Nephron (organoid): Measurements from ENCODE around the gene DIABLO.

Source experiments
- H3K27ac Mint-ChIP-seq, 3 experiments: 2 replicates each; pipeline ENCODE4 v1.8.0; 2020; ENCODE audit warnings: mixed read lengths in 3 of 3, mild to moderate bottlenecking in 2 of 3, moderate library complexity in 1 of 3
- H3K27me3 Mint-ChIP-seq: 2 replicates; pipeline ENCODE4 v1.8.0; 2021; ENCODE audit warnings: low read depth, mild to moderate bottlenecking, moderate library complexity, mixed read lengths
- H3K36me3 Mint-ChIP-seq: 2 replicates; pipeline ENCODE4 v1.8.0; 2020; ENCODE audit warnings: low read depth, mixed read lengths
- H3K4me1 Mint-ChIP-seq: 2 replicates; pipeline ENCODE4 v1.8.0; 2020; ENCODE audit warnings: mixed read lengths
- H3K4me3 Mint-ChIP-seq, 3 experiments: 2 replicates each; pipeline ENCODE4 v1.8.0; 2020; ENCODE audit warnings: mild to moderate bottlenecking in 3 of 3, mixed read lengths in 3 of 3, moderate library complexity in 2 of 3
- H3K9me3 Mint-ChIP-seq: 2 replicates; pipeline ENCODE4 v1.8.0; 2020; ENCODE audit warnings: mixed read lengths
- CTCF ChIP-seq, 3 experiments: fragments of 200-600 bp; sonication (generic); IDR thresholded peaks; one replicate each; pipeline ENCODE4 v1.5.0; 2021; ENCODE audit warnings: antibody characterized with exemption in 3 of 3; ENCODE audit not compliant: unreplicated experiment in 3 of 3

The DIABLO gene

DNA sequence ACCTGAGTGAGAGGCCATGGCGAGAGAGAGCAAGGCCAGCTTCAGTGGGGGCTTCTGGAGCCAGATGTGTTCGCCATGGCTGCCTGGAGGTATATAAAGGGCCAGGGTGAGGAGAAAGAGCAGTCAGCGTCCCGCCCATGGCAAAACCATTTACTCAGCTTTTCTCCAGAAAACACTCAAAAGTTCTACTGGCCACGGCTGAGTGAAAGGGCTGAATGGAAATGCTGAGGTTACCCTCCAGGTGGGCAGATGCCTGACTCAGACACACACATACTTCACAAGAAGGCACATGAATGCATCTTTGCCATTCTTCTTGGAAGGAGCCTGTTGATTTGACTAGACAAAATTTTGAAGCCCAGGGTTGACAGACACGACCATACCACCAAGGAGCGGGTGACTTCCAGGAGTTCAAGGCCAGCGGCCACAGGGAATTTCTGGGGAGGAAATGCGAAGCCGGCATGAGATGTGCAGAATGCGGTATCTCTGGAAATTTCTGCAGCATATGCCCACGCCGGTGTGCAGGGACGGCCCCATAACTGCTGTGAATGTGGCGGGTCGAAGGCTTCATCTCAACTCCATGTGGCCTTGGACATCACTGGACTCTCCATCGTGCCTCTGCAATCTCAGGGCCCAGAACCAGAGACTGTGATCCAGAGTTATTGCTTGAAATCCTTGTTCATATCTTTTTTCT is 51.6 kb downstream of the DIABLO start, which contains the start of gene IL31:
Gene IL31, minus strand, starts transcription at position 67 of the 691 bp plus-strand sequence. Its CDS starts 49 bp downstream, at position 18.
- Mint-ChIP-seq H3K4me3 (no peak within 1 kb of the TSS), H3K36me3 (no peaks in the 10 kb centered on the region), H3K4me1 (no peaks in the 10 kb centered on the region), H3K27ac (no peak within 1 kb of the TSS), H3K27me3 (peaks cover 21% of the 10 kb centered on the region), H3K9me3 (no peaks in the 10 kb centered on the region)
- TF ChIP-seq CTCF (IDR thresholded peaks at IDR 0.05; ENCODE audit: unreplicated experiment in 3 of 3) = no peak

GRCh38 chr12:122172262-122172939 is 53.5 kb downstream of the DIABLO start:
- no peak for TF ChIP-seq CTCF (IDR thresholded peaks at IDR 0.05; ENCODE audit: unreplicated experiment in 3 of 3)
- no peak overlapping the region for H3K4me3 Mint-ChIP-seq
- no peaks in the 10 kb centered on the region for H3K9me3 Mint-ChIP-seq
- no peaks in the 10 kb centered on the region for H3K4me1 Mint-ChIP-seq
- H3K36me3 Mint-ChIP-seq = no peaks in the 10 kb centered on the region
- no peak overlapping the region for H3K27ac Mint-ChIP-seq
- peaks cover 15% of the 10 kb centered on the region for H3K27me3 Mint-ChIP-seq

DNA sequence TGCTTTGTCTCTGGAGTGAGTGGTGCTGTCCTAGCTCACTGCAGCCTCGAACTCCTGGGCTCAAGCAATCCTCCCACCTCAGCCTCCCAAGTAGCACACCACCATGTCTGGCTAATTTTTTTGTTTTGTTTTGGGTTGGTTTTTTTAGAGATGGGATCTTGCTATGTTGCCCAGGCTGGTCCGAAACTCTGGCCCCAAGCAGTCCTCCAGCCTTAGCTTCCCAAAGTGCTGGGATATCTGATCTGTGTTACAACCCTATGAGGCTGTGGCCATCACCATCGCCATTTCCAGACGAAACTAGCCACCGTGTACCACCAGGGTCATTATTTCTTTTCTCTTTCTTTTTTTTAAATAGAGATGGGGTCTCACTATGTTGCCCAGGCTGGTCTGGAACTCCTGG is 54.5 kb downstream of the DIABLO start:
- no peak overlapping the region for H3K27ac Mint-ChIP-seq
- TF ChIP-seq CTCF (IDR thresholded peaks at IDR 0.05; ENCODE audit: unreplicated experiment in 3 of 3) = no peak
- no peak overlapping the region for H3K4me3 Mint-ChIP-seq
- H3K27me3 Mint-ChIP-seq = peaks cover 12% of the 10 kb centered on the region
- H3K9me3 Mint-ChIP-seq = no peaks in the 10 kb centered on the region
- no peaks in the 10 kb centered on the region for H3K36me3 Mint-ChIP-seq
- no peaks in the 10 kb centered on the region for H3K4me1 Mint-ChIP-seq

DNA sequence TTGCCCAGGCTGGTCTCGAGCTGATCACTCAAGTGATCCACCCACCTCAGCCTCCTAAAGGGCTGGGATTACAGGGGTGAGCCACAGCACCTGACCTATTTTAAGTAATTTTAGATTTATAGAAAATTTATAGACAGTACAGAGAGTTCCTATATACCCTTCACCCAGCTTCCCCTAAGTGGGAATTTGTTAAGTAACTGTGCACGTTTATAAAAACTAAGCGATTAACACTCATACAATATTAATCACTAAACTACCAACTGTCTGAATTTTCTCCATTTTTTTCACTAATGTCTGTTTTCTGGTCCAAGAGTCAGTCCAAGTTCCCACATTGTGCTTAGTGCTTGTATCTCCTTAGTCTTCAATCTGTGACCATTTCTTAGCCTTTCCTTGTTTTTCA is 57.4 kb downstream of the DIABLO start:
- H3K4me1 Mint-ChIP-seq = no peaks in the 10 kb centered on the region
- H3K27ac Mint-ChIP-seq = no peak overlapping the region

DNA sequence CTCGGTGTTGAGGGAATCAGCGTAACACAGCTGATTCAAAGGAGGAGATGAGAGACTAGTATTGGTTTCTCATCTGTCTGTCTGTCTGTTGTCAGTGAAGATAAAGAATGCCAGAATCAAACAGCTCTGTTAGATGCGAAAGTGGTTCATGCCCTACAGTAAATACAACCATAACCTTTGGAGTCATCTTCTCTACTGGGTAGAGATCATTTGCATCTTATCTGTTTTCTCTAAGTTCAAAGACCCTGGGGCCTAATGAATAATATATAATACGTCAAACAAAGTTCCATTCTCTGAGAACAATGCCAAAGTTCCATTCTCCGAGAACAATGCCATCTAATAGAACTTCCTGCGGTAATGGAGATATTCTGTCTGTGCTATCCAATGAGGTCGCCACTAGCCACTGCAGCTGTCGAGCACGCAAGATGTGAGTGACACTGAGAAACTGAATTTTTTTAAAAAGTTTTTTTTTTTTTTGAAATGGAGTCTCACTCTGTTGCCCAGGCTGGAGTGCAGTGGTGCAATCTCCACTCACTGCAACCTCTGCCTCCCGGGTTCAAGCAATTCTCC is 58.4 kb downstream of the DIABLO start:
- Mint-ChIP-seq H3K4me3 (no peak overlapping the region), H3K27ac (no peak overlapping the region)

More for the DNA sequence above, 57.4 kb downstream of the DIABLO start:
- TF ChIP-seq CTCF (IDR thresholded peaks at IDR 0.05; ENCODE audit: unreplicated experiment in 3 of 3) = no peak
- no peaks in the 10 kb centered on the region for H3K36me3 Mint-ChIP-seq
- H3K9me3 Mint-ChIP-seq = no peaks in the 10 kb centered on the region
- H3K4me3 Mint-ChIP-seq = no peak overlapping the region
- H3K27me3 Mint-ChIP-seq = peaks cover under 1% of the 10 kb centered on the region

More for the DNA sequence above, 58.4 kb downstream of the DIABLO start:
- TF ChIP-seq CTCF (IDR thresholded peaks at IDR 0.05; ENCODE audit: unreplicated experiment in 3 of 3) = no peak
- H3K36me3 Mint-ChIP-seq = no peaks in the 10 kb centered on the region
- no peaks in the 10 kb centered on the region for H3K27me3 Mint-ChIP-seq
- no peaks in the 10 kb centered on the region for H3K4me1 Mint-ChIP-seq
- H3K9me3 Mint-ChIP-seq = no peaks in the 10 kb centered on the region
